ENCODE measurements around the gene UBE2Z.

- TF ChIP-seq EZH2 (IDR thresholded peaks at IDR 0.05; ENCODE audit: insufficient read depth, poor library complexity, severe bottlenecking) (no peak), EZH2phosphoT487 (IDR thresholded peaks at IDR 0.05; ENCODE audit: insufficient read depth, low read depth) (no peak)
These were observed 4.8 kb upstream of the UBE2Z start for GRCh38 chr17:48903401-48903800.
